Activated CD4-positive, alpha-beta T cell treated with anti-CD3 and anti-CD28 coated beads, Interleukin-2, amount 10 ng/mL, durations not matched to agents 7 days and 5 days (primary cell): ENCODE data around the gene HMBS. TPM values are rescaled to one million over a fixed set of nuclear protein-coding genes. Genes with fewer than 3 reads are reported as not detected.

Source experiments
- CTCF ChIA-PET: fragments of 350-600 bp; sonication (Branson Sonifier 250); formaldehyde crosslinking; loops from one replicate; lab custom pipeline; 2021; ENCODE audit warnings: antibody characterized with exemption; lab: Charles Lee
- POLR2A ChIA-PET: fragments of 350-600 bp; sonication (Branson Sonifier 250); formaldehyde crosslinking; loops from one replicate; lab custom pipeline; 2021; ENCODE audit warnings: antibody characterized with exemption; lab: Charles Lee
- DNase-seq: peaks from one replicate; pipeline ENCODE4 v3.0.0-alpha.2; 2020
- H3K27ac Mint-ChIP-seq: one replicate; pipeline ENCODE4 v1.8.0; 2021; ENCODE audit warnings: mild to moderate bottlenecking, moderate library complexity, mixed read lengths
- H3K27me3 Mint-ChIP-seq: one replicate; pipeline ENCODE4 v1.8.0; 2021; ENCODE audit warnings: mixed read lengths
- H3K36me3 Mint-ChIP-seq: one replicate; pipeline ENCODE4 v1.8.0; 2021; ENCODE audit warnings: low read depth, mixed read lengths
- H3K4me1 Mint-ChIP-seq: one replicate; pipeline ENCODE4 v1.8.0; 2021; ENCODE audit warnings: mixed read lengths
- H3K4me3 Mint-ChIP-seq: one replicate; pipeline ENCODE4 v1.8.0; 2021; ENCODE audit warnings: mild to moderate bottlenecking, moderate library complexity, mixed read lengths
- H3K9me3 Mint-ChIP-seq: one replicate; pipeline ENCODE4 v1.8.0; 2021; ENCODE audit warnings: mixed read lengths
- total RNA-seq, 2 experiments: library from RNA; stranded (reverse); gene quantifications; one replicate each; pipeline ENCODE4 v1.2.3, GENCODE V29; 2021

Gene HMBS
- total RNA-seq, 2 experiments from 2014 or later = 21.6 to 23.2 TPM

DNA sequence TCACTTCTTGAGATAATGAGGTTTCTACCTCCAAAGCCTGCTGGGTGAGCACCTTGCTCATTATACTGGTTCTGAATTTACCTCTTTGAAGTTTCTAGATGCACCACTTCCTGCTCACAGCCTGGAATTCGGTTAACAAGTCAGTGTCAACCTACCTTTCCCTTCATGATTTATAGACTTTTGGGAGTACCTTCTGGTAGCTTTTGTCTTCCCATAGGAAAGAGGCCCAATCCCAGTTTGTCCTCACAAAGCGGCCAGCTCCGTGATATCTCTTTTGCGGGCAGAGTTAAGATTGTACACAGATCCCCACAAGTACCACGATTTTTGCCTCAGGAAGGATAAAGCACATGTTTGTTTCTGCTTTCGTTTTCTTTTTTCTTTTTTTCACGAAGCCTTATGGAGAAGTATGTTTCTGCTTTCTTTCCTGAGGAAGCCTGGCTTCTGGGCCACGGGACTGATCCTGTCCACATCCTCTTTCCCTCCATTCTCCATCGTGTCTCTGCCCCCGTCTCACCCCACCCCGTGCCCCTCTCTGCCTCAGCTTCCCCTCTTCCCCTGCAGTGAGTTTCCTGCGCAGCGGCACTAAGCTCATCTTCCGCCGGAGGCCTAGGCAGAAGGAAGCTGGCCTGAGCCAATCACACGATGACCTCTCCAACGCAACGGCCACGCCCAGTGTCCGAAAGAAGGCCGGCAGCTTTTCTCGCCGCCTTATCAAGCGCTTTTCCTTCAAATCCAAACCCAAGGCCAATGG lies 31.0 kb downstream of the HMBS start:
- peak; percentile 51 for DNase-seq
- H3K4me1 Mint-ChIP-seq = peaks cover 39% of the 10 kb centered on the region
- H3K4me3 Mint-ChIP-seq = peak overlapping the region; percentile 65
- ChIA-PET POLR2A (no interaction called here), CTCF (interaction anchor here (0.6 to 2.1 kb wide), 7 partner anchors 9 to 241 kb away, joined by 3 to 8 read pairs (median 3); partner anchors contain the start of gene C2CD2L)
- no peaks in the 10 kb centered on the region for H3K27me3 Mint-ChIP-seq
- no peaks in the 10 kb centered on the region for H3K9me3 Mint-ChIP-seq
- H3K36me3 Mint-ChIP-seq = peaks cover 68% of the 10 kb centered on the region
- H3K27ac Mint-ChIP-seq = peak overlapping the region; percentile 96

DNA sequence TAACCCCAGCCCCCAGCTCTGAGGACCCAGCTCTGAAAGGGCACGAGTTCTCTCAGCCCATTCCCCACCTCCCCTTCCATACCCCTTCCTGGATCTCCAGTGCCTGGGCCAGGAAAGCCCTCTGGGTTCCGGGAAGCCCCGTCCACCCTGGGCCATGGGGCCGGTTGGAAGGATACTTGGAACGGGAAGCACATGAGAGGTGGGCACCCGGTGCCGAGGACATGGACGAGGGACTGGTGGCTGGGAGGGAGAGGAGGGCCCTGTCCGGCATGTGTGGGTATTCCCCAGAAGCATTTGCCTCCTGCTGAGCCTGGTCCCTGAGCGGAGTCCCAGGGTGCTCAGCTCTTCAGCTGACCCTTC lies 31.5 kb downstream of the HMBS start:
- H3K27me3 Mint-ChIP-seq = no peaks in the 10 kb centered on the region
- POLR2A ChIA-PET = no interaction called here
- DNase-seq = no peak
- CTCF ChIA-PET = interaction anchor here (0.6 to 2.1 kb wide), 6 partner anchors 10 to 207 kb away, joined by 3 to 8 read pairs (median 3); partner anchors contain the start of gene C2CD2L
- H3K27ac Mint-ChIP-seq = peak overlapping the region; percentile 96
- peak overlapping the region; percentile 65 for H3K4me3 Mint-ChIP-seq
- no peaks in the 10 kb centered on the region for H3K9me3 Mint-ChIP-seq
- peaks cover 43% of the 10 kb centered on the region for H3K4me1 Mint-ChIP-seq
- peaks cover 62% of the 10 kb centered on the region for H3K36me3 Mint-ChIP-seq

- Mint-ChIP-seq H3K36me3 (peaks cover 58% of the 10 kb centered on the region), H3K27me3 (no peaks in the 10 kb centered on the region), H3K4me3 (no peak overlapping the region), H3K9me3 (no peaks in the 10 kb centered on the region), H3K4me1 (peaks cover 43% of the 10 kb centered on the region), H3K27ac (peak overlapping the region; percentile 96)
- CTCF ChIA-PET = interaction anchor here (0.5 to 2.1 kb wide), 4 partner anchors 10 to 52 kb away, joined by 3 to 8 read pairs (median 4); partner anchors contain the start of gene C2CD2L
- POLR2A ChIA-PET = no interaction called here
- DNase-seq = no peak
Measured at GRCh38 chr11:119116601-119117000, 31.9 kb downstream of the HMBS start.

DNA sequence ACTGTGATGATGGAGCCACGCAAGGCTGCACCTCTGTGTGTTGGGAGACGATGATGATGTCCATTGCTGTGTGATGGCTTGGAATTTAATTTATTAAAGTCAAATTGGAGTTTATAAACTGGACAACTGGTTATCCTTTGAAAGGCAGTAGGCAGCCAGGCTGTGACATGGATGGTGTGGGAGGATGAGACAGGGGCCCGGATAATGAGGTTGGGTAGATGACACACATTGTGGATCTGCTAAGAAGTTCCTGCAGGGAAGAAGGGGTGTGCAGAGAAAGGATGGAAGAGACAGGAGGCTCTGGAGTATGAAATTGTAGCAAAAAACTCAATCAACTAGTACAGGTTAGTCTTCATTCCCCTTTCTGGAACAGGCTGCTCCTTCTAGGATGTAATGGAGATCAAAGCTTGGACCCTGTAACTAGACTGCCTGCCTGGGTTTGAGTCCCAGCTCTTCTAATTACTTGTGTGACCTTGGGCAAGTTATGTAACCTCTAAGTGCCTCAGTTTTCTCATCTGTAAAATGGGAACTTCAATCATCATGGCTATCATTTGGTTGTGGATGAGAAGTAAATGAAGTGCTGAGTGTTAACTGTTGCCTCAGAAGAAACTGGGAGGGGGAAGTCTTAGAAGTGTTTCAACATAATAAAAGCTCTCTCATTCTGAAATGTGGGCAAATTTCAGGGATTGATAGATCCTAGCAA lies 32.5 kb downstream of the HMBS start:
- POLR2A ChIA-PET = no interaction called here

DNA sequence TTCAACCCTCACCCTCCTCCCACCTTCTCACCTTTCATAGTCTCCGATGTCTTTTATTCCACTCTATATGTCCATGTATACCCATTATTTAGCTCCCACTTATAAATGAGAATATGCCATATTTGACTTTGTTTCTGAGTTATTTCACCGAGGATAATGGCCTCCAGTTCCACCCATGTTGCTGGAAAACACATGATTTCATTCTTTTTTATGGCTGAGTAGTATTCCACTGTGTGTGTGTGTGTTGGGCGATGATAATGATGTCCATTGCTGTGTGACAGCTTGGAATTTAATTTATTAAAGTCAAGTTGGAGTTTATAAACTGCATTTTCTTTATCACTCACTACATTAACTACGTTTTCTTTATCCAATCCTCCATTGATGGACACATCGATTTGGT lies 33.5 kb downstream of the HMBS start:
- Mint-ChIP-seq H3K27ac (peak overlapping the region; percentile 39), H3K9me3 (no peaks in the 10 kb centered on the region), H3K27me3 (no peaks in the 10 kb centered on the region), H3K4me1 (peaks cover 53% of the 10 kb centered on the region), H3K36me3 (peaks cover 49% of the 10 kb centered on the region), H3K4me3 (no peak overlapping the region)
- no peak for DNase-seq
- POLR2A ChIA-PET = interaction anchor here (1.2 kb wide), 1 partner anchor 23 kb away, joined by 3 read pairs; a partner anchor contains a TSS
- CTCF ChIA-PET = interaction anchor here (0.8 to 1.7 kb wide), 3 partner anchors 9 to 51 kb away, joined by 3 to 8 read pairs (median 3); partner anchors contain the start of genes DPAGT1 and VPS11

More for the DNA sequence above, 32.5 kb downstream of the HMBS start:
- H3K27ac Mint-ChIP-seq = peak overlapping the region; percentile 61
- no peak overlapping the region for H3K4me3 Mint-ChIP-seq
- H3K27me3 Mint-ChIP-seq = no peaks in the 10 kb centered on the region
- CTCF ChIA-PET = interaction anchor here (0.5 to 1.7 kb wide), 3 partner anchors 8 to 52 kb away, joined by 3 to 8 read pairs (median 4); no protein-coding TSS in a partner anchor
- peaks cover 43% of the 10 kb centered on the region for H3K4me1 Mint-ChIP-seq
- H3K36me3 Mint-ChIP-seq = peaks cover 56% of the 10 kb centered on the region
- no peak for DNase-seq
- H3K9me3 Mint-ChIP-seq = no peaks in the 10 kb centered on the region

GRCh38 chr11:119118946-119119345 lies 34.3 kb downstream of the HMBS start:
- H3K27ac Mint-ChIP-seq = no peak overlapping the region
- H3K4me3 Mint-ChIP-seq = no peak overlapping the region
- DNase-seq = no peak
- ChIA-PET POLR2A (interaction anchor here (1.2 kb wide), 1 partner anchor 24 kb away, joined by 3 read pairs; a partner anchor contains a TSS), CTCF (interaction anchor here (0.6 to 1.7 kb wide), 4 partner anchors 10 to 134 kb away, joined by 3 to 8 read pairs (median 4); partner anchors contain the start of genes DPAGT1 and VPS11)
- H3K4me1 Mint-ChIP-seq = peaks cover 49% of the 10 kb centered on the region
- H3K27me3 Mint-ChIP-seq = no peaks in the 10 kb centered on the region
- peaks cover 44% of the 10 kb centered on the region for H3K36me3 Mint-ChIP-seq
- H3K9me3 Mint-ChIP-seq = no peaks in the 10 kb centered on the region

- Mint-ChIP-seq H3K4me1 (peaks cover 38% of the 10 kb centered on the region), H3K9me3 (no peaks in the 10 kb centered on the region), H3K36me3 (peaks cover 38% of the 10 kb centered on the region), H3K27ac (peak overlapping the region; percentile 90), H3K4me3 (peak overlapping the region; percentile 99), H3K27me3 (no peaks in the 10 kb centered on the region)
- POLR2A ChIA-PET = no interaction called here
- no peak for DNase-seq
- CTCF ChIA-PET = interaction anchor here (0.9 kb wide), 1 partner anchor 12 kb away, joined by 3 read pairs; no protein-coding TSS in a partner anchor
Measured at GRCh38 chr11:119120639-119121007, 35.9 kb downstream of the HMBS start.

DNA sequence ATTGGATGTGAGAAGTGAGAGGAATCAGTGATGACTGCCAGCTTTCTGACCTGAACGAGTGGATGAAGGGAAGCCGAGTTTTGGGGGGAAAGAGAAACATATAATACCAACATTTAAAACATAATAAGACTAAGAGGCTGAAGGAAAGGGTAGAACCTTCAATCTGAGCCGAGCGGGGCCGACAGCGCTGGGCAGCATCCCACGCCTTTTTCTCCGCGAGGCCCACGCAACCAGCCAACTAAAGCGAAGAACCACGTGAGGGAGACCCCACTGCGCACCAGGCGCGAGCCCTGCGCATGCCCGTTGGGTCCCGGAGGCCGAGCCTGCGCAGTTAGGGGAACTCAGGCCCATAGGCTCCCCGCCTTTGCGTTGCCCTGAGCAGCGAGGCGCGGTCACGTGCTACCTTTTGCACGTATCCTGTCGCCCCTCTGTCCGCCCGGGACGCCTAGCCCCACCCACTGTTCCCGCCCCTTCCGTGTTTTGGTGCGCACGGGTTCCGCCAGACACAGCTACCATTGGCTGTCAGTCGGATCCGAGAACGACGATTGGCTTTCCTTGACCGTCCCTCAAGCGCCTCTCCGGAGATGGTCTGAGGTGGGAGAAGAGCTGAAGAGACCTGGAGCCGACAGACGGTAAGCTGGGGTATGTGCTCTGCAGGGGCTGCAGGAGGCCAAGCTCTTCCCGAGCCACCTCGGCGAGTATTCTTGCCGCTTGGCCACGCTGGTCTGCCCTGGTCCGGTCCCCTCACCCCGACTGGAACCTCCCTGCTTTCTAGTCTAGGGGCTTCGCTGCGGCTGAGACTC lies 36.5 kb downstream of the HMBS start, which contains the start of gene HINFP:
Gene HINFP, plus strand, starts transcription at position 573 of the 803 bp plus-strand sequence. CDS start 5,365 bp downstream, outside the sequence.
- Mint-ChIP-seq H3K27ac (peak within 1 kb of the TSS; percentile 90), H3K27me3 (no peaks in the 10 kb centered on the region), H3K9me3 (no peaks in the 10 kb centered on the region), H3K36me3 (peaks cover 32% of the 10 kb centered on the region), H3K4me1 (peaks cover 34% of the 10 kb centered on the region), H3K4me3 (peak within 1 kb of the TSS; percentile 99)
- ChIA-PET CTCF (interaction anchor here (0.6 to 1.4 kb wide), 9 partner anchors 8 to 305 kb away, joined by 3 to 4 read pairs (median 3); partner anchors contain the start of gene NLRX1), POLR2A (interaction anchor here (0.6 kb wide), 1 partner anchor 122 kb away, joined by 7 read pairs; no protein-coding TSS in a partner anchor)
- DNase-seq = peak; percentile 100

DNA sequence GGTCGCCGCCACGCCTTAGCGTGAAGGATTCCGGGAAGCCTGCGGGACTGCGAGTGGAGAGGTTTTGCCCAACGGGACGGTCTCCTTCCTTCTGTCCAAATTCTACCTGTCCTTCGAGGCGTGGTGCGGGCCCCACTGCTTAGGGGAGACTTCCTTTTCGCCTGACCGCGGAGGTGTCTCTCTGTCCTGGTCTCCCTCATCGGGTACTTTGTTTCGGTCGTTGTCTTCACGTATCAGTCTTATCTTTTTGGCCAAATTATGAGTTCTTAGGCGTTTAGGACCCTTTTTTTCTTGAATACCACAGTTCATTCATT lies 37.1 kb downstream of the HMBS start:
- Mint-ChIP-seq H3K27me3 (no peaks in the 10 kb centered on the region), H3K4me1 (peaks cover 38% of the 10 kb centered on the region), H3K27ac (peak overlapping the region; percentile 90), H3K36me3 (peaks cover 30% of the 10 kb centered on the region), H3K9me3 (no peaks in the 10 kb centered on the region), H3K4me3 (peak overlapping the region; percentile 99)
- CTCF ChIA-PET = interaction anchor here (0.6 to 1.4 kb wide), 9 partner anchors 9 to 305 kb away, joined by 3 to 4 read pairs (median 3); partner anchors contain the start of gene NLRX1
- DNase-seq = no peak
- POLR2A ChIA-PET = no interaction called here

GRCh38 chr11:119125821-119126220 lies 41.1 kb downstream of the HMBS start:
- DNase-seq = no peak
- POLR2A ChIA-PET = no interaction called here
- Mint-ChIP-seq H3K4me3 (no peak overlapping the region), H3K9me3 (no peaks in the 10 kb centered on the region), H3K27ac (peak overlapping the region; percentile 31), H3K4me1 (peaks cover 34% of the 10 kb centered on the region), H3K27me3 (no peaks in the 10 kb centered on the region), H3K36me3 (peaks cover 23% of the 10 kb centered on the region)
- CTCF ChIA-PET = interaction anchor here (1.8 kb wide), 1 partner anchor 81 kb away, joined by 4 read pairs; the partner anchor contains the start of gene CBL

DNA sequence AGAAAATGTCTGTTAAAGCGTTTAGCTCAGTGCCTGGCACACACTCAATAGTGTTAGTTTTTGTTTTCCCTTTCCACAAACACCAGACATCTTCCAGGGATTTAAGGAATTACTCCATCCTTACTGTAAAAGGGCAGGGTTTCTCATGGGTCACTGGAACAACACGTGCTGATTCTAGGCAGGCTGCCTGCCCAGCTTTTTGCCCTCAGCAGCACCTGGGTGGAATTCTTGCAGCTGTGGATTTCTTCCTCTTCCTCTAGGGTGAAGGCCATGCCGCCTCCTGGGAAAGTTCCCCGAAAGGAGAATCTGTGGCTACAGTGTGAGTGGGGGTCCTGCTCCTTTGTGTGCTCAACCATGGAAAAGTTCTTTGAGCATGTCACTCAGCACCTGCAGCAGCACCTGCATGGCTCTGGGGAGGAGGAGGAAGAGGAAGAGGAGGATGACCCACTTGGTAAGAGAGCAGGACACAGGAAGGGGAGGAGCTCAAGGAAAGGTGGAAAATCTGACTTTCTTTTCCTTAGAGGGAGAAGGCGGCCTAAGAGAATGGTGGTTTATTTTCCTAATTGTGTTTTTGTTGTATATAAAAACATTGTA lies 42.1 kb downstream of the HMBS start:
- H3K4me3 Mint-ChIP-seq = no peak overlapping the region
- DNase-seq = no peak
- peaks cover 31% of the 10 kb centered on the region for H3K4me1 Mint-ChIP-seq
- H3K27ac Mint-ChIP-seq = no peak overlapping the region
- no peaks in the 10 kb centered on the region for H3K27me3 Mint-ChIP-seq
- H3K36me3 Mint-ChIP-seq = peaks cover 32% of the 10 kb centered on the region
- no peaks in the 10 kb centered on the region for H3K9me3 Mint-ChIP-seq
- CTCF ChIA-PET = interaction anchor here (0.5 to 1.8 kb wide), 3 partner anchors 11 to 164 kb away, joined by 3 to 4 read pairs (median 4); partner anchors contain the start of gene CBL
- POLR2A ChIA-PET = no interaction called here
